Measurements from ENCODE around the gene KCTD19.

KCTD19 gene

GRCh38 chr16:67278773-67279295, 47.7 kb downstream of the KCTD19 start:
- Histone ChIP-seq H2AFZ (ENCODE audit: low read depth, low read length) (peak overlapping the region; percentile 47; the same call in 1 of the 2 replicates), H3K9me3 (ENCODE audit: insufficient read depth, low read length) (no peaks in the 10 kb centered on the region)

GRCh38 chr16:67277999-67278772, 48.4 kb downstream of the KCTD19 start:
- Histone ChIP-seq H3K27ac (ENCODE audit: low read length) (peak overlapping the region; percentile 30), H3K79me2 (ENCODE audit: low read length) (peaks cover 15% of the 10 kb centered on the region), H4K20me1 (ENCODE audit: insufficient read depth, low read length) (no peaks in the 10 kb centered on the region), H3K4me3 (ENCODE audit: low read length) (peak overlapping the region; percentile 86), H3K36me3 (replicated peaks; ENCODE audit: low read depth, low read length) (peaks cover 3% of the 10 kb centered on the region), H3K4me2 (ENCODE audit: low read length) (peak overlapping the region; percentile 88), H3K4me1 (ENCODE audit: low read length) (peaks cover 11% of the 10 kb centered on the region), H3K9ac (ENCODE audit: low read length) (peak overlapping the region; percentile 77), H2AFZ (ENCODE audit: low read depth, low read length) (peak overlapping the region; percentile 47; the same call in 1 of the 2 replicates), H3K9me3 (ENCODE audit: insufficient read depth, low read length) (no peaks in the 10 kb centered on the region), H3K27me3 (ENCODE audit: low read depth, low read length) (no peaks in the 10 kb centered on the region)
- TF ChIP-seq CTCF (IDR thresholded peaks at IDR 0.05; ENCODE audit: low read depth, low read length) (no peak), EZH2phosphoT487 (IDR thresholded peaks at IDR 0.05; ENCODE audit: low read depth) (no peak)

More at GRCh38 chr16:67278773-67279295, 47.7 kb downstream of the KCTD19 start:
- TF ChIP-seq CTCF (IDR thresholded peaks at IDR 0.05; ENCODE audit: low read depth, low read length) (peak; percentile 80), EZH2phosphoT487 (IDR thresholded peaks at IDR 0.05; ENCODE audit: low read depth) (no peak)
- Histone ChIP-seq H3K27me3 (ENCODE audit: low read depth, low read length) (no peaks in the 10 kb centered on the region), H3K36me3 (replicated peaks; ENCODE audit: low read depth, low read length) (peaks cover 3% of the 10 kb centered on the region), H3K4me3 (ENCODE audit: low read length) (peak overlapping the region; percentile 86), H3K9ac (ENCODE audit: low read length) (peak overlapping the region; percentile 77), H3K27ac (ENCODE audit: low read length) (peak overlapping the region; percentile 30), H3K79me2 (ENCODE audit: low read length) (peaks cover 15% of the 10 kb centered on the region), H3K4me2 (ENCODE audit: low read length) (peak overlapping the region; percentile 88), H4K20me1 (ENCODE audit: insufficient read depth, low read length) (no peaks in the 10 kb centered on the region), H3K4me1 (ENCODE audit: low read length) (peaks cover 11% of the 10 kb centered on the region)

GRCh38 chr16:67277294-67277998, 49.1 kb downstream of the KCTD19 start:
- Histone ChIP-seq H3K27ac (ENCODE audit: low read length) (no peak overlapping the region), H3K4me1 (ENCODE audit: low read length) (peaks cover 11% of the 10 kb centered on the region), H3K4me2 (ENCODE audit: low read length) (peak overlapping the region; percentile 88), H3K27me3 (ENCODE audit: low read depth, low read length) (no peaks in the 10 kb centered on the region), H4K20me1 (ENCODE audit: insufficient read depth, low read length) (no peaks in the 10 kb centered on the region), H3K9me3 (ENCODE audit: insufficient read depth, low read length) (no peaks in the 10 kb centered on the region), H3K36me3 (replicated peaks; ENCODE audit: low read depth, low read length) (peaks cover 3% of the 10 kb centered on the region), H3K4me3 (ENCODE audit: low read length) (peak overlapping the region; percentile 86), H3K9ac (ENCODE audit: low read length) (peak overlapping the region; percentile 77; the same call in 1 of the 2 replicates), H3K79me2 (ENCODE audit: low read length) (peaks cover 15% of the 10 kb centered on the region), H2AFZ (ENCODE audit: low read depth, low read length) (no peak overlapping the region)
- TF ChIP-seq EZH2phosphoT487 (IDR thresholded peaks at IDR 0.05; ENCODE audit: low read depth) = no peak
- no peak for TF ChIP-seq CTCF (IDR thresholded peaks at IDR 0.05; ENCODE audit: low read depth, low read length)

GRCh38 chr16:67275321-67275720, 51.2 kb downstream of the KCTD19 start:
- Histone ChIP-seq H3K9ac (ENCODE audit: low read length) (no peak overlapping the region), H3K4me1 (ENCODE audit: low read length) (peaks cover 11% of the 10 kb centered on the region), H3K9me3 (ENCODE audit: insufficient read depth, low read length) (no peaks in the 10 kb centered on the region), H3K36me3 (replicated peaks; ENCODE audit: low read depth, low read length) (peaks cover 3% of the 10 kb centered on the region), H4K20me1 (ENCODE audit: insufficient read depth, low read length) (no peaks in the 10 kb centered on the region), H3K27ac (ENCODE audit: low read length) (no peak overlapping the region), H2AFZ (ENCODE audit: low read depth, low read length) (no peak overlapping the region), H3K4me2 (ENCODE audit: low read length) (no peak overlapping the region), H3K27me3 (ENCODE audit: low read depth, low read length) (no peaks in the 10 kb centered on the region), H3K79me2 (ENCODE audit: low read length) (peaks cover 15% of the 10 kb centered on the region), H3K4me3 (ENCODE audit: low read length) (no peak overlapping the region)
- TF ChIP-seq CTCF (IDR thresholded peaks at IDR 0.05; ENCODE audit: low read depth, low read length) (no peak), EZH2phosphoT487 (IDR thresholded peaks at IDR 0.05; ENCODE audit: low read depth) (no peak)
